ENCODE results near the gene ZNF519.
A peak's percentile ranks its signal among the peaks of the same experiment; 100 is the strongest.
"Not testable (repeated sequence)": the region's sequence is repeated elsewhere in the genome, so short reads cannot be mapped to it uniquely, and the experiment has no call there.

The ZNF519 gene

GRCh38 chr18:14132271-14132700 is at the start of gene ZNF519:
ZNF519 (minus strand) TSS chr18:14132435; CDS start chr18:14132277, 158 bp downstream.
- peak; percentile 33 to 97 (median 87) for DNase-seq

DNA sequence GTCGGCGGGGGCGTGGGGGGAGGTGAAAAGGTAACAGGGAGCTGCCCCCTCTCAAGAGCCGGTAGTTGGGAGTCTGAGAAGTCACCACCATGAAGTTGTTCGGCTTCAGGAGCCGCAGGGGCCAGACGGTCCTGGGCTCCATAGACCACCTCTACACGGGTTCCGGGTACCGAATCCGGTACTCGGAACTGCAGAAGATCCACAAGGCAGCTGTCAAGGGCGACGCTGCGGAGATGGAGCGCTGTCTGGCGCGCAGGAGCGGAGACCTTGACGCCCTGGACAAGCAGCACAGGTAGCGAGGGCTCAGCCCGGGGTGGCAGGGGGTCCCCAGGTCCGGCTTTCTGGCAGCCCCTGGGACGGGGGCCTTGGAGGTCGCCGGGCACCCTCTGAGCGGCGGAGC is 47.1 kb upstream of the ZNF519 start:
- no peak for DNase-seq

DNA sequence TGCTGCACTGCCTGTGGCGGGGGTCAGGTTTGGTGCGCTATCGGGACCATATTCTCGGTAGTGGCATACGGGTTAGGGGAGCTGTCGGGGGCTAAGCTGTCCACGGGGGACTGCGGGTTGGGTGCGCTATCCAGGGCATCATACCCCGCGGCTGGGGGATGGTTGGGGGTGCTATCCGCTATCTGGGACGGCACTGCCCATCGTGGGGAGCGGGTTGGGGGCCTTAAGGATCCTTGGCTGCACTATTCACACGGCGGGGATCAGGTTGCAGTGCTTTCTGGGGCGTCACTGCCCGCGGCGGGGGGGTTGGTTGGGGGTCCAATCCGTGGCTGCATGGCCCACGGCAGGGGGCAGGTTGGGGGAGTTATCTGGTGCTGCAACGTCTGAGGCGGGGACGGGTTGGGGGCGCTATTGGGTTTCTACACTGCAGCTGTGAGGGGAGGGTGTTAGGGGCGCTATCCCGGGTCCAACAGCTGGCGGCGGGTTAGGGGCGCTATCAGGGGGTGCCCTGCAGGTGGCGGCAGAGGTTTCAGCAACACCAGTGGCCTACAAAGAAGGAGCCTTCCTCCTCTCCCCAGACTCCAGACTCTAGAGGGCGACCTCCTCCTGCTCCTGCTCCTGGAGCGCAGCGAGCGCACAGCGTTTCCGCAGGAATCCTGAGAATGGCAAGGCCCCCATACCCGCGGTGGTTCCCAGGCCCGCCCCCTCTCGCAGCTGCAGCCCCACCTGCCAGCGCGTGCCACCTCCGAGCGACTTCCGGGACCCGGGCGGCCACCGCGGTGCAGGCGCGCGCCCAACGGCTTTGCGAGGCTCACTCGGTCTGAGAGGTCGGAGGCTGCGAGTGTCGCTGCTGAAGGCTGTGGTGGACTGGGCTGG is 46.3 kb upstream of the ZNF519 start:
- peak in 8 of 14 donors; percentile 2 to 40 (median 25) for DNase-seq

DNA sequence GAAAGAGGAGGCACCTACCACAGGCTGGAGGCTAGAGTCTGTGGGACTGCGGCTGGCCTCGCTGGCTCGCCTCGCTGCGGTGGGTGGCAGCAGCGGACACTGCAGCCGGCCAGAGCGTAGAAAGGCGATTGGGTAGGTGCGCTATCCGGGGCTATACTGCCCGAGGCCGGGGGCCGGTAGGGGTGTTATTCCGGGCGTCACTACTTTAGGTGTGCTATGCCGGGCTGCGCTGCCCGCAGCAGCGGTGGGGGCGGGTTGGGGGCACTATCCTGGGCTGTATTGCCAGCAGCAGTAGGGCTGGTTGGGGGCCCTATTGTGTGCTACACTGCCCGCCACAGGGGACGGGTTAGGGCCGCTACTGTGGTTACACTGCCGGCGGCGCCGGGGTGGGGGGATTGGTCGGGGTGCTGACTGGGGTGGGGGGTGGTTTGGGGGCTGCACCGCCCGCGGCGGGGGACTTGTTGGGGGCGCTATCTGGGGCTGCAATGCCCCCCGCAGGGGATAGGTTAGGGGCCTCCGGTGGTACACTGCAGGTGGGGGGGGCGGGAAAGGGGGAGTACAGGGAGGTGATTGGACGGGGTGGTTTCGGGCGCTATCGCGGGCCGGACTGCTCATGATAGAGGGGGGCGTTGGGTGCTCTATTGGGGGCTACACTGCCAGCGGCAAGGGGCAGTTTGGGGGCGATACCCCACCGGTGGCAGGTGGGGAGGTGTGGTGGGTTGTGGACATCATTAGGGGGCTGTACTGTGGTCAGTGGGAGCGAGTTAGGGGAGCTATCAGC is 45.5 kb upstream of the ZNF519 start:
- not testable (repeated sequence) for DNase-seq

DNA sequence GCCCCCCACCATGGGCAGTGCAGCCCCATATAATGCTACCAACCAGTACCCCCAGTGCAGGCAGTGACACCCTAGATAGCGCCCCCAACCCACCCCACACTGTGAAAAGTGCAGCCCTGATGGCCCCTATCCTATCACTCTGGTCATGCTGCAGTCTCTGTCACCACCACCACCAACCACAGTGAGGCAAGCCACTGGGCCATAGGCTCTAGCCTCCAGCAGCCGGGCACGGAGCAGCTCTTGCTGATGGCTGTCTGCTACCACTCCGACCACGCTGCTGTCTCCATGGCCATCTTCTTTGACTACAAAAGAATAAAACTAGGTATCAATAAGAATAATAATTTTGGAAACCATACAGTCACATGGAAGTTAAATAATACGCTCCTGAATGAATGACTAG is 43.2 kb upstream of the ZNF519 start:
- not testable (repeated sequence) for DNase-seq

DNA sequence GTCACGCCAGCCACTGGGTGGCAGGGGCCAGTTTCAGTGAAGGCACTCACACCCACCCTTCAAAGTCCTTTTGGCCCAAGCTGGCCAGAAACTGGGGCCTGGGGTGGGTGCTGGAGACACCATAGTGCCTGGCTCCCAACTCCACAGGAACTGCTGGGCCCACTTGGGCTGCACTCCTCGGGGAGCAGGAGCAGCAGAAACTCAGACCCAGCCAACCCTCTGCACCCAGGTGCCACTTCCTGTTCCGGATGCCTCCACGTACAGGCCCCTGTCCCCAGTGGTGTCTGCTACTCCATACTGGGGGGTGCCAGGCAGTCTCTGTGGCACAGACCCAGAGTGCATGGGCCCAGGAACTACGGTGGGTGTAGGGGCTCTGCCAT is 42.5 kb upstream of the ZNF519 start:
- no peak for DNase-seq

DNA sequence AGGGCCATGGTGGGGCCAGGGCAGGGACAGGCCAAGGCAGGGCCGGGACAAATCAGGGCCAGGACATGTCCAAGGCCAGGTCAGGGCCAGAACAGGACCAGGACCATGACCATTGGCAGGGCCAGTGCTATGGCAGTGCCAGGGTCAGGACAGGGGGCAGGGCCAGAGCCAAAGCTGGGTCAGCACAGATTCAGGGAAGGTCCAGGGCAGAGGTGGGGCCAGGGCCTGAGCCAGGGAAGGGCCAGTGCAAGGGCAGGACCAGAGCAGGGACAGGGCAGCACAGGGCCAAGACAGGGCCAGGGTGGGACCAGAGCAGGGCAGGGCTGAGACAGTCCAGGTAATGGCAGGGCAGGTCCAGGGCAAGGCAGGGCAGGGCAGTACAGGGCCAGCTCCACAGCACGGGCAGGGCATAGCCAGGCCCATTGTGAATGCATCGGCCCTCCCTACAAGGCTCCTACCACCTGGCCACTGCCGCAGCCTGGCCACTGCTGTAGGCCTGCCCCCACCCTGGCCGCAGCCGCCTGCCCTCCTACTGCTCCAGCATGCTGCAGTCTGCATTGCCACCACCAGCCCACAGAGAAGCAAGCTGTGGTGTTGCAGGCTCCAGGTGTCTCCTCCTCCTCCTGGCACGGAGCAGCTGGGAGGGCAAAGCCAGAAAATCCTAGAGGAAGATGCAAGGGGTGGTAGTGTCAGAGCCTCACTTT is 41.9 kb upstream of the ZNF519 start:
- DNase-seq = not testable (repeated sequence)

- not testable (repeated sequence) for DNase-seq
Observed at GRCh38 chr18:14173116-14173951, 41.1 kb upstream of the ZNF519 start.

DNA sequence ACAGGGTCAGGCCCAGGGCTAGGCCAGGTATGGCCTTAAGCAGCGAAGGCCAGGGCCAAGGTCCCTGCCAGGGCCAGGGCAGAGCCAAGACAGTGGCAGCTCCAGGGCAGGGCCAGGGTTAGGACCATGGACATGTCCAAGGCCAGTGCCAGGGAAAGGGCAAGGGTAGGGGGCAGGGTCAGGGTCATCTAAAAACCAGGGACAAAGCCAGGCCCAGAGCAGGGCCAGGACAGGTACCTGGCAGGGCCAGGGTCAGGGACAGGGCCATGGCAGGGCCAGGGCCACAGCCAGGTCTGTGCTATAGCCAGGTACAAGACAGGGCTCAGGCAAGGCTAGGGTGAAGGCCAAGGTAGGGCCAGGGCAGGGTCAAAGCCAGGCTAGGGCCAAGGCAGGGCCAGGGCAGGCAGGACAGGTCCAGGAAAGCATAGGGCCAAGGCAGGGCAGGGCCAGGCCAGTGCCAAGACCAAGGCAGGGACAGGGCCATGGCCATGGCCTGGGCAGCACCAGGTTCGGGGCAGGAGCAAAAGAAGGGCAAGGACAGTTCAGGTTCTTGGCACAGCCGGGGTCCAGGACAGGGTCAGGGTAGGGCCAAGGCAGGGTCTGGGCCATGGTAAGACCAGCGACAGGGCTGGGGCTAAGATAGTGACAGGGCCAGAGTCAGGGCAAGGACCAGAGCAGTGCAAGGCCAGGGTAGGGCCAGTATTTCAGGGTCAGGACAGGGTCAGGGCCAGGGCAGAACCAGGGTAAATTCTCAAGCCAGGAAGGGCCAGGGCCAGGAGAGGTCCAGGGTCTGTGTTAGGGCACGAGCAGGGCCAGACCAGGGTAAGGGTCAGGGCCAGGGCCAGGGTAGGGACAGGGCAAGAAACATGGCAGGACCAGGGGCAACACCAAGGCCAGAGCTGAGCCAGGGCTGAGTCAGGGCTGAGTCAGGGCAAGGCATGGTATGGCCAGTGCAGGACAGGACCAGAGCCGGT is 40.2 kb upstream of the ZNF519 start:
- not testable (repeated sequence) for DNase-seq

DNA sequence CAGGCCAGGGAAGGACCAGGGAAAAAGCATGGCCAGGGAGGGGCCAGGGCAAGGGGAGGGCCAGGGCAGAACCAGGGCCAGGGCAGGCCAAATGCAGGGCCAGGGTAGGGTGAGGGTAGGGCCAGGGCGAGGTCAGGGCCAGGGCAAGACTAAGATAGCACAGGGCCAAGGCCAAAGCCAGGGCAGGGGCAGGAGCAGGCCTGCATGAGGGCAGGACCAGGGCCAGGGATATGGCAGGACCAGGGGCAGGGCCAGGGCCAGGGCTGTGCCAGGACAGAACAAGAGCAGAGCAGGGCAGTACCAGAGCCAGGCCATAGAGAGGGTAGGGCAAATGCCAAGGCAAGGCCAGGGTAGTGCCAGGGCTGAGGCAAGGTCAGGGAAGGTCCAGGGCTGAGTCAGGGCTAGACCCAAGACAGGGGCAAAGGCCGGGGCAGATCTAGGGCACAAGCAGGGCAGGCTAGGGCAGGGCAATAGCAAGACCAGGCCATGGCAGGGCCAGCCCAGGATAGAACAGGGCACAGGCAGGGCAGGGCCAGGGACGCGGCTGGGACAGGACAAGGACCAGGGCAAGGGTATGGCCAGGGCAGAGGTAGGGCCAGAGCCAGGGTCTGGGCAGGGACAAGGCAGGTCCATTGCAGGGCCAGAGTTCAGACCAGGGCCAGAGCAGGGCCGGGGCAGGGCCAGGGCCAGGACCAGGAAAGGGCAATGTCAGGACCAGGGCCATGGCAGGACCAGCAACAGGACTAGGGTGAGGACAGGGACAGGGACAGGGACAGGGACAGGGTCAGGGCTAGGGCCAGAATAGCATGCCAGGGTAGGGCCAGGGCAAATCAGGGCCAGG is 39.3 kb upstream of the ZNF519 start:
- not testable (repeated sequence) for DNase-seq

GRCh38 chr18:14170367-14171036 is 38.3 kb upstream of the ZNF519 start:
- not testable (repeated sequence) for DNase-seq

GRCh38 chr18:14162915-14163314 is 30.7 kb upstream of the ZNF519 start:
- not testable (repeated sequence) for DNase-seq

- not testable (repeated sequence) for DNase-seq
Observed at GRCh38 chr18:14151564-14152113, 19.4 kb upstream of the ZNF519 start.

GRCh38 chr18:14150766-14151165 is 18.5 kb upstream of the ZNF519 start:
- DNase-seq = not testable (repeated sequence)

DNA sequence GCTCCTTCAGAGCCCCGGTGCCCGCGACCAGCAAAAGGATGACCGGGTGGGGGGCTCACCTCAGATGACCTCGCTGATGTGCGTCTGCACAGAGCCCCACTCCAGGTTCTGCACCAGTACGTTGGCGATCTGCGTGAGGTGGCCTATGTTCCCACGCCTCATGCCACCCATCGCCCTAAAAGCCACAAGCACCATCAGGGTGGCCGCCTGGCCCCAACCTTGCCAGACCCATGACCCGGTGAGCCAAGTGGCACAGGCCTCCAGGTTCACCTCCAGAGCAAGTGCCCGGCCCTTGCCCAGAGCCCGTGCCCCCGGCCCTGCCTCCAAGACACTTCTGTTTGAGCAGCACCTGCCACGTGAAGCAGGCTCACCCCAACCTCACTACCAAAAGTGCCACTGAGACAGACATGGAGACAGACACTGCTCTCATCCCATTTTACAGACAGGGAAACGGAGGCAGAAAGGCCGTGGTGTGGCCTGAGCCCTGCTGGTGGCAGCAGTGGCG is 17.7 kb upstream of the ZNF519 start:
- DNase-seq = not testable (repeated sequence)

DNA sequence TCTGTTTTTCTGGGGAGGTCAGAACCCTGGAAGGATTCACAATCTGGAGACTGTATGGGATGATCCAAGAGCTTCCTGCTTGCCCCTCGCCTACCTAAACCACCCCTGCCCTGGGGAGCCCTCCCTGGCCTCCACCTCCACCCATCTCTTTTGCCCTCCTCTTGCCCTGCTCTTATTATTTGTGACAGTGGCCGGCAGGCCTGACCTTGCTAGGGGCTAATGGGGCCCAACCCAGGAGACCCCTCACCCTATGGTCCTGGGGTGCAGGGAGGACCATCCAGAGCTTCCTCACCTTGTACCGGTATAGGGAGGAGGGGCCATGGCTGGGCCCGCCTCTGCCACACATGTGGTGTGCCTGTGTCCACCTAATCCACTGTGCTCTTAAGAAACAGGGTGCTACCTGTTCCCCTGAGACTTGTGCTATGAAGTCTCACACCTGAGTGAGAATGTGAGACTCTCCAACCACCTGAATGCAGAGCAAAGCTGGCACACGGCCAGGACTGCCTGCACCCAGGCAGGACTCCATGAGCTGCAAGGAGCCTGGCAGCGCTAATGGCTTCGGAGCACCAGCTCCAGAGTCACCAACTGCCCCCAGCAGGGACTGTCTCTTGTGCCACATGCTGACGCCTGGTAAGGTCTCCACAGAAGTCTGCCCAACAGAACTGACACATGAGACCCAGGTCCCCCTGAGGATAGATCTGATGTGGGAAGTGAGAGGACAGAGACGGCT is 17.1 kb upstream of the ZNF519 start:
- DNase-seq = not testable (repeated sequence)
